SK-N-SH (cell line): Measurements from ENCODE around the gene THPO. TPM values are rescaled to one million over a fixed set of nuclear protein-coding genes. Genes with fewer than 3 reads are reported as not detected.

Experiments
- CTCF ChIA-PET: fragments of 300-600, 350-600 bp; formaldehyde crosslinking; extraction: SDS; loops from one replicate; lab custom pipeline; 2021; lab: Yijun Ruan, JAX
- POLR2A ChIA-PET: fragments of 350-600 bp; sonication (Branson Sonifier 250); formaldehyde crosslinking; extraction: SDS; loops from one replicate; lab custom pipeline; 2020; ENCODE audit warnings: antibody characterized with exemption, inconsistent platforms; lab: Yijun Ruan, JAX
- DNase-seq: peaks from one replicate; pipeline ENCODE4 v3.0.0; 2012
- H2AFZ ChIP-seq: fragments of 200-600 bp; sonication (generic); 2 replicates; pipeline ENCODE4 v1.8.1; 2016; ENCODE audit warnings: antibody characterized with exemption, mild to moderate bottlenecking, low read depth
- H3F3A ChIP-seq: fragments of 200-600 bp; sonication (generic); replicated peaks from 2 replicates; pipeline ENCODE3; 2016; ENCODE audit warnings: antibody characterized with exemption, mild to moderate bottlenecking; ENCODE audit not compliant: insufficient read depth
- H3K27ac ChIP-seq, 2 experiments: fragments of 200-500 bp in 1 of 2; fragments of 200-600 bp in 1 of 2; sonication (Bioruptor generic) in 1 of 2; sonication (generic), shearing (Covaris generic) in 1 of 2; 2 replicates each; pipeline versions ENCODE4 v1.5.1 to v1.6.1; 2014 to 2016; ENCODE audit warnings: low read depth in 2 of 2, inconsistent platforms in 1 of 2, low read length in 1 of 2, mild to moderate bottlenecking in 1 of 2, mixed read lengths in 1 of 2
- H3K27me3 ChIP-seq: fragments of 200-600 bp; sonication (generic), shearing (Covaris generic); 2 replicates; pipeline ENCODE4 v1.6.1; 2016; ENCODE audit warnings: mixed run types; ENCODE audit not compliant: insufficient read depth
- H3K36me3 ChIP-seq, 2 experiments: fragments of 200-500 bp in 1 of 2; fragments of 200-600 bp in 1 of 2; sonication (Bioruptor generic) in 1 of 2; sonication (generic) in 1 of 2; replicated peaks in 1 of 2; 2 replicates each; pipeline versions ENCODE3 to v1.5.1; 2014 to 2016; ENCODE audit warnings: low read length in 1 of 2, mild to moderate bottlenecking in 1 of 2; ENCODE audit not compliant: insufficient read depth in 2 of 2, control insufficient read depth in 1 of 2
- H3K4me1 ChIP-seq, 2 experiments: fragments of 200-500 bp in 1 of 2; fragments of 200-600 bp in 1 of 2; sonication (Bioruptor generic) in 1 of 2; sonication (generic), shearing (Covaris generic) in 1 of 2; 2 replicates each; pipeline versions ENCODE4 v1.5.1 to v1.6.1; 2014 to 2016; ENCODE audit warnings: low read depth in 1 of 2, low read length in 1 of 2, mixed run types in 1 of 2; ENCODE audit not compliant: insufficient read depth in 2 of 2, control insufficient read depth in 1 of 2
- H3K4me2 ChIP-seq: fragments of 200-600 bp; sonication (generic), shearing (Covaris generic); 2 replicates; pipeline ENCODE4 v1.6.1; 2017; ENCODE audit warnings: mixed run types
- H3K4me3 ChIP-seq, 2 experiments: fragments of 200-500 bp in 1 of 2; fragments of 200-600 bp in 1 of 2; sonication (Bioruptor generic) in 1 of 2; sonication (generic), shearing (Covaris generic) in 1 of 2; 2 replicates each; pipeline versions ENCODE4 v1.5.1 to v1.8.1; 2014 to 2016; ENCODE audit warnings: low read depth in 2 of 2, inconsistent platforms in 1 of 2, low read length in 1 of 2, mild to moderate bottlenecking in 1 of 2, mixed read lengths in 1 of 2, moderate library complexity in 1 of 2
- H3K79me2 ChIP-seq: fragments of 200-600 bp; sonication (generic); 2 replicates; pipeline ENCODE4 v1.8.1; 2017; ENCODE audit warnings: mild to moderate bottlenecking; ENCODE audit not compliant: insufficient read depth
- H3K9ac ChIP-seq: fragments of 200-600 bp; sonication (generic); 2 replicates; pipeline ENCODE4 v1.6.1; 2017; ENCODE audit warnings: mixed run types
- H3K9me2 ChIP-seq: fragments of 200-600 bp; sonication (generic); 2 replicates; pipeline ENCODE4 v1.6.1; 2017; ENCODE audit warnings: mixed run types
- H3K9me3 ChIP-seq: fragments of 200-600 bp; sonication (generic); 2 replicates; pipeline ENCODE4 v1.6.1; 2017; ENCODE audit warnings: mixed run types, mild to moderate bottlenecking, moderate library complexity
- H4K20me1 ChIP-seq: fragments of 200-600 bp; sonication (generic); 2 replicates; pipeline ENCODE4 v1.6.1; 2017; ENCODE audit warnings: mild to moderate bottlenecking, mixed run types; ENCODE audit not compliant: insufficient read depth
- CHD2 ChIP-seq: fragments of 150-350 bp; IDR thresholded peaks from 2 replicates; pipeline ENCODE4 v1.6.1; 2018; ENCODE audit warnings: low read length; ENCODE audit not compliant: partially characterized antibody
- EP300 ChIP-seq, 2 experiments: IDR thresholded peaks; 2 replicates each; pipeline versions ENCODE4 v1.4.0 to v1.6.1; 2012; ENCODE audit warnings: borderline replicate concordance in 1 of 2, low read depth in 1 of 2, low read length in 1 of 2
- EZH2phosphoT487 ChIP-seq: fragments of 200-600 bp; sonication (generic); IDR thresholded peaks from 2 replicates; pipeline ENCODE4 v1.6.1; 2017; ENCODE audit warnings: low read depth, mixed run types, mild to moderate bottlenecking, antibody characterized with exemption, moderate library complexity, borderline replicate concordance
- GATA2 ChIP-seq: sonication (generic); formaldehyde crosslinking; IDR thresholded peaks from 2 replicates; pipeline ENCODE4 v1.5.0; 2020; ENCODE audit warnings: mild to moderate bottlenecking, missing genetic modification reagents
- MEF2A ChIP-seq: IDR thresholded peaks from 2 replicates; pipeline ENCODE4 v1.4.0; 2012; ENCODE audit warnings: low read depth, borderline replicate concordance
- MXI1 ChIP-seq: IDR thresholded peaks from 2 replicates; pipeline ENCODE4 v1.6.1; 2012; ENCODE audit warnings: mild to moderate bottlenecking, low read depth, low read length, improper control_type of control experiment
- RFX5 ChIP-seq: IDR thresholded peaks from 2 replicates; pipeline ENCODE4 v1.6.1; 2012; ENCODE audit warnings: mild to moderate bottlenecking, improper control_type of control experiment, low read length
- RXRA ChIP-seq: IDR thresholded peaks from 2 replicates; pipeline ENCODE4 v1.4.0; 2012; ENCODE audit warnings: low read depth, mild to moderate bottlenecking, borderline replicate concordance
- SIN3A ChIP-seq: IDR thresholded peaks from 2 replicates; pipeline ENCODE4 v1.6.1; 2012; ENCODE audit warnings: low read depth, mild to moderate bottlenecking, low read length, moderate library complexity, borderline replicate concordance
- TCF12 ChIP-seq: IDR thresholded peaks from 2 replicates; pipeline ENCODE4 v1.4.0; 2012
- WGBS: methylation state at CpG from one replicate; pipeline ENCODE4 v1.1.6; 2017; ENCODE audit warnings: low lambda C conversion rate; 5-methylcytosine and 5-hydroxymethylcytosine counted together
- polyA plus RNA-seq, 3 experiments: library from polyadenylated mRNA; depleted of rRNA; stranded (reverse); fragments of >200 nt; gene quantifications; 2 replicates each; pipeline ENCODE4 v1.2.3, GENCODE V29; 2012
- TF ChIP-seq, protein P1 (sequence below): fragments of 150-350 bp; IDR thresholded peaks from 2 replicates; pipeline ENCODE4 v1.6.1; 2016; ENCODE audit warnings: mild to moderate bottlenecking, low read depth, low read length
- TF ChIP-seq, protein P2 (sequence below): IDR thresholded peaks from 2 replicates; pipeline ENCODE4 v1.6.1; 2012; ENCODE audit warnings: mild to moderate bottlenecking, low read depth, low read length, moderate library complexity
- TF ChIP-seq, protein P3 (sequence below): IDR thresholded peaks from 2 replicates; pipeline ENCODE4 v1.4.0; 2012; ENCODE audit warnings: low read depth

Gene THPO
- polyA plus RNA-seq, 1 of the 3 experiments (the other 2 are of a cell fraction), result 0.07 TPM

GRCh38 chr3:184337981-184338380, 40.0 kb downstream of the THPO start:
- H3K4me3 ChIP-seq, result peak overlapping the region; percentile 72 to 74
- TF ChIP-seq GATA2, result no peak
- TF ChIP-seq, protein P1, sequence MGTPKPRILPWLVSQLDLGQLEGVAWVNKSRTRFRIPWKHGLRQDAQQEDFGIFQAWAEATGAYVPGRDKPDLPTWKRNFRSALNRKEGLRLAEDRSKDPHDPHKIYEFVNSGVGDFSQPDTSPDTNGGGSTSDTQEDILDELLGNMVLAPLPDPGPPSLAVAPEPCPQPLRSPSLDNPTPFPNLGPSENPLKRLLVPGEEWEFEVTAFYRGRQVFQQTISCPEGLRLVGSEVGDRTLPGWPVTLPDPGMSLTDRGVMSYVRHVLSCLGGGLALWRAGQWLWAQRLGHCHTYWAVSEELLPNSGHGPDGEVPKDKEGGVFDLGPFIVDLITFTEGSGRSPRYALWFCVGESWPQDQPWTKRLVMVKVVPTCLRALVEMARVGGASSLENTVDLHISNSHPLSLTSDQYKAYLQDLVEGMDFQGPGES, result no peak
- TF ChIP-seq CHD2, result no peak
- TF ChIP-seq TCF12, result no peak
- no peak for TF ChIP-seq SIN3A
- no peak for TF ChIP-seq RXRA
- no peak for TF ChIP-seq MEF2A
- TF ChIP-seq, protein P2, sequence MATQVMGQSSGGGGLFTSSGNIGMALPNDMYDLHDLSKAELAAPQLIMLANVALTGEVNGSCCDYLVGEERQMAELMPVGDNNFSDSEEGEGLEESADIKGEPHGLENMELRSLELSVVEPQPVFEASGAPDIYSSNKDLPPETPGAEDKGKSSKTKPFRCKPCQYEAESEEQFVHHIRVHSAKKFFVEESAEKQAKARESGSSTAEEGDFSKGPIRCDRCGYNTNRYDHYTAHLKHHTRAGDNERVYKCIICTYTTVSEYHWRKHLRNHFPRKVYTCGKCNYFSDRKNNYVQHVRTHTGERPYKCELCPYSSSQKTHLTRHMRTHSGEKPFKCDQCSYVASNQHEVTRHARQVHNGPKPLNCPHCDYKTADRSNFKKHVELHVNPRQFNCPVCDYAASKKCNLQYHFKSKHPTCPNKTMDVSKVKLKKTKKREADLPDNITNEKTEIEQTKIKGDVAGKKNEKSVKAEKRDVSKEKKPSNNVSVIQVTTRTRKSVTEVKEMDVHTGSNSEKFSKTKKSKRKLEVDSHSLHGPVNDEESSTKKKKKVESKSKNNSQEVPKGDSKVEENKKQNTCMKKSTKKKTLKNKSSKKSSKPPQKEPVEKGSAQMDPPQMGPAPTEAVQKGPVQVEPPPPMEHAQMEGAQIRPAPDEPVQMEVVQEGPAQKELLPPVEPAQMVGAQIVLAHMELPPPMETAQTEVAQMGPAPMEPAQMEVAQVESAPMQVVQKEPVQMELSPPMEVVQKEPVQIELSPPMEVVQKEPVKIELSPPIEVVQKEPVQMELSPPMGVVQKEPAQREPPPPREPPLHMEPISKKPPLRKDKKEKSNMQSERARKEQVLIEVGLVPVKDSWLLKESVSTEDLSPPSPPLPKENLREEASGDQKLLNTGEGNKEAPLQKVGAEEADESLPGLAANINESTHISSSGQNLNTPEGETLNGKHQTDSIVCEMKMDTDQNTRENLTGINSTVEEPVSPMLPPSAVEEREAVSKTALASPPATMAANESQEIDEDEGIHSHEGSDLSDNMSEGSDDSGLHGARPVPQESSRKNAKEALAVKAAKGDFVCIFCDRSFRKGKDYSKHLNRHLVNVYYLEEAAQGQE, result no peak
- TF ChIP-seq, protein P3, sequence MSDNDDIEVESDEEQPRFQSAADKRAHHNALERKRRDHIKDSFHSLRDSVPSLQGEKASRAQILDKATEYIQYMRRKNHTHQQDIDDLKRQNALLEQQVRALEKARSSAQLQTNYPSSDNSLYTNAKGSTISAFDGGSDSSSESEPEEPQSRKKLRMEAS, result no peak
- no peak for TF ChIP-seq EZH2phosphoT487
- TF ChIP-seq EP300 (IDR thresholded peaks at IDR 0.05; ENCODE audit: borderline replicate concordance in 1 of 2, low read depth in 1 of 2, low read length in 1 of 2), result no peak
- H3K27me3 ChIP-seq, result no peaks in the 10 kb centered on the region
- peaks cover 15 to 36% of the 10 kb centered on the region in 2 experiments for H3K36me3 ChIP-seq
- no peaks in the 10 kb centered on the region for H3K9me3 ChIP-seq
- H3K9me2 ChIP-seq, result no peaks in the 10 kb centered on the region
- H3F3A ChIP-seq, result peaks cover 33% of the 10 kb centered on the region
- DNase-seq, result no peak
- peak overlapping the region; percentile 85 for H3K4me2 ChIP-seq
- peaks cover 15% of the 10 kb centered on the region for H4K20me1 ChIP-seq
- CTCF ChIA-PET, result interaction anchor here (1.1 to 5.2 kb wide), 4 partner anchors 16 to 54 kb away, joined by 3 to 63 read pairs (median 4); no protein-coding TSS in a partner anchor
- POLR2A ChIA-PET, result interaction anchor here (1.1 to 3.1 kb wide), 9 partner anchors 7 to 31 kb away, joined by 3 to 19 read pairs (median 8); partner anchors contain the start of genes CLCN2 and POLR2H
- H3K9ac ChIP-seq, result peak overlapping the region; percentile 83
- peaks cover 69% of the 10 kb centered on the region for H3K79me2 ChIP-seq
- WGBS, result 36% methylated on average over 7 of the region's 7 CpGs
- H3K4me1 ChIP-seq, result peaks cover 37 to 40% of the 10 kb centered on the region in 2 experiments; a peak in 3 of 4 replicates
- peak overlapping the region; percentile 90 to 92 for H3K27ac ChIP-seq
- no peak overlapping the region for H2AFZ ChIP-seq

GRCh38 chr3:184337399-184337714, 40.6 kb downstream of the THPO start, which contains the start of gene FAM131A:
FAM131A (plus strand) TSS chr3:184337600; CDS start chr3:184337631, 31 bp downstream.
- Histone ChIP-seq H3K4me1 (peaks cover 37 to 45% of the 10 kb centered on the region in 2 experiments; a peak in 3 of 4 replicates), H3K27me3 (no peaks in the 10 kb centered on the region), H4K20me1 (peaks cover 19% of the 10 kb centered on the region), H3F3A (peaks cover 36% of the 10 kb centered on the region), H3K79me2 (peaks cover 74% of the 10 kb centered on the region), H3K9ac (peak within 1 kb of the TSS; percentile 83), H3K4me3 (peak within 1 kb of the TSS; percentile 72 to 74), H3K9me3 (no peaks in the 10 kb centered on the region), H3K27ac (peak within 1 kb of the TSS; percentile 90 to 92), H2AFZ (no peak within 1 kb of the TSS), H3K9me2 (no peaks in the 10 kb centered on the region), H3K4me2 (peak within 1 kb of the TSS; percentile 85), H3K36me3 (peaks cover 19 to 35% of the 10 kb centered on the region in 2 experiments)
- DNase-seq, result no peak
- ChIA-PET POLR2A (interaction anchor here (0.7 to 3.1 kb wide), 7 partner anchors 8 to 31 kb away, joined by 3 to 19 read pairs (median 4); partner anchors contain the start of genes CLCN2 and POLR2H), CTCF (interaction anchor here (0.7 to 5.2 kb wide), 5 partner anchors 8 to 53 kb away, joined by 3 to 63 read pairs (median 4); no protein-coding TSS in a partner anchor)
- TF ChIP-seq RFX5, result no peak
- TF ChIP-seq MXI1, result no peak
- WGBS, result 58% methylated on average over 6 of the region's 6 CpGs
